Progenitor cell of endocrine pancreas (in vitro differentiated cells): Measurements from ENCODE around the gene LRTM2. TPM values are rescaled to one million over a fixed set of nuclear protein-coding genes. Genes with fewer than 3 reads are reported as not detected.

Experiments
- DNase-seq: peaks from one replicate; pipeline ENCODE4 v3.0.0; 2021; ENCODE audit warnings: low spot score; ENCODE audit not compliant: unreplicated experiment
- H3K27ac Mint-ChIP-seq: 2 replicates; pipeline ENCODE4 v1.8.0; 2021; ENCODE audit warnings: mild to moderate bottlenecking, moderate library complexity, mixed read lengths
- H3K27me3 Mint-ChIP-seq: 2 replicates; pipeline ENCODE4 v1.8.0; 2021; ENCODE audit warnings: mixed read lengths
- H3K36me3 Mint-ChIP-seq: 2 replicates; pipeline ENCODE4 v1.8.0; 2022; ENCODE audit warnings: mixed read lengths; ENCODE audit not compliant: insufficient read depth
- H3K4me1 Mint-ChIP-seq: 2 replicates; pipeline ENCODE4 v1.8.0; 2021; ENCODE audit warnings: low read depth, mixed read lengths
- H3K4me3 Mint-ChIP-seq: 2 replicates; pipeline ENCODE4 v1.8.0; 2021; ENCODE audit warnings: low read depth, mild to moderate bottlenecking, moderate library complexity, mixed read lengths
- H3K9me3 Mint-ChIP-seq: 2 replicates; pipeline ENCODE4 v1.8.0; 2021; ENCODE audit warnings: low read depth, mixed read lengths
- total RNA-seq: library from RNA; stranded (reverse); gene quantifications from 2 replicates; pipeline ENCODE4 v1.2.1, GENCODE V29; 2021
- TF ChIP-seq, protein P1 (sequence below): fragments of 200-600 bp; sonication (generic); IDR thresholded peaks from one replicate; pipeline ENCODE4 v1.5.0; 2021; ENCODE audit warnings: antibody characterized with exemption, mild to moderate bottlenecking; ENCODE audit not compliant: unreplicated experiment

LRTM2 gene
- total RNA-seq, 1 donor from 2014 or later, result 0.48 TPM

DNA sequence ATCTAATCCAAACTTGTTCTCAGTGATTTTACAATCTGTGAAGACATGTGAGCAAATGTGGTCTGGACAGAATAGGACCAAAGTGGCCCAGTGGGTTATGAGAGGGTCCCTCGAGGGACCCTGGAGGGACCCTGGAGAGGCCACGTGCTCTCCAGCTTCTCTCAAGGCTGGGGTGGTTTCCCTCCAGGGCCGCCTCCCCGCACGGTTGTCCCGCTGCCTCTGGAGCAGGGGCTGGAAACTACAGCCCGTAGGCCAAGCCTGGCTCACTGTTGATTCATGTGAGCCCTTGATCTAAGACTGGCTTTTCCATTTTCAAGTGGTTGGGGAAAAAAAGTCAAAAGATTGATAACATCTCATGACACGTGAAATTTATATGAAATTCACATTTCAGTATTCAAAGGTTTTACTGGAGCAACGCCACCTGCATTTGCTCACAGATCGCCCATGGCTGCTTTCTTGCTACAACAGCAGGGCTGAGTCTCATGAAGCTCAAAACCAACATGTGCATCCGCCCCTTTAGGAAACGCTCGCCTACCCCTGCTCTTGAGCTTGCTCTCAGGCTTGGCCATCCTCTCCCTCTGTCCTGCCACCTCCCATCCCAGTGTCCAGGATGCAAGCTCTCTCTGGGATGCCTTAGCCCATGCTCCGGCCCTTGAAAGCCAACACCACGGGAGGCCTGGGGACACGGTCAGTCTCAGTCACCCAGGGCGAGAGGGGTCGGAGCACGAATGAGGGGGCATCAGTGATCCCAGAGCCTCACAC is 12.1 kb upstream of the LRTM2 start:
- DNase-seq, result no peak
- H3K4me1 Mint-ChIP-seq, result no peaks in the 10 kb centered on the region
- H3K36me3 Mint-ChIP-seq, result no peaks in the 10 kb centered on the region
- H3K9me3 Mint-ChIP-seq, result no peaks in the 10 kb centered on the region
- peaks cover 3% of the 10 kb centered on the region for H3K27me3 Mint-ChIP-seq
- no peak overlapping the region for H3K27ac Mint-ChIP-seq
- TF ChIP-seq, protein P1, sequence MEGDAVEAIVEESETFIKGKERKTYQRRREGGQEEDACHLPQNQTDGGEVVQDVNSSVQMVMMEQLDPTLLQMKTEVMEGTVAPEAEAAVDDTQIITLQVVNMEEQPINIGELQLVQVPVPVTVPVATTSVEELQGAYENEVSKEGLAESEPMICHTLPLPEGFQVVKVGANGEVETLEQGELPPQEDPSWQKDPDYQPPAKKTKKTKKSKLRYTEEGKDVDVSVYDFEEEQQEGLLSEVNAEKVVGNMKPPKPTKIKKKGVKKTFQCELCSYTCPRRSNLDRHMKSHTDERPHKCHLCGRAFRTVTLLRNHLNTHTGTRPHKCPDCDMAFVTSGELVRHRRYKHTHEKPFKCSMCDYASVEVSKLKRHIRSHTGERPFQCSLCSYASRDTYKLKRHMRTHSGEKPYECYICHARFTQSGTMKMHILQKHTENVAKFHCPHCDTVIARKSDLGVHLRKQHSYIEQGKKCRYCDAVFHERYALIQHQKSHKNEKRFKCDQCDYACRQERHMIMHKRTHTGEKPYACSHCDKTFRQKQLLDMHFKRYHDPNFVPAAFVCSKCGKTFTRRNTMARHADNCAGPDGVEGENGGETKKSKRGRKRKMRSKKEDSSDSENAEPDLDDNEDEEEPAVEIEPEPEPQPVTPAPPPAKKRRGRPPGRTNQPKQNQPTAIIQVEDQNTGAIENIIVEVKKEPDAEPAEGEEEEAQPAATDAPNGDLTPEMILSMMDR, result no peak
- H3K4me3 Mint-ChIP-seq, result no peak overlapping the region

DNA sequence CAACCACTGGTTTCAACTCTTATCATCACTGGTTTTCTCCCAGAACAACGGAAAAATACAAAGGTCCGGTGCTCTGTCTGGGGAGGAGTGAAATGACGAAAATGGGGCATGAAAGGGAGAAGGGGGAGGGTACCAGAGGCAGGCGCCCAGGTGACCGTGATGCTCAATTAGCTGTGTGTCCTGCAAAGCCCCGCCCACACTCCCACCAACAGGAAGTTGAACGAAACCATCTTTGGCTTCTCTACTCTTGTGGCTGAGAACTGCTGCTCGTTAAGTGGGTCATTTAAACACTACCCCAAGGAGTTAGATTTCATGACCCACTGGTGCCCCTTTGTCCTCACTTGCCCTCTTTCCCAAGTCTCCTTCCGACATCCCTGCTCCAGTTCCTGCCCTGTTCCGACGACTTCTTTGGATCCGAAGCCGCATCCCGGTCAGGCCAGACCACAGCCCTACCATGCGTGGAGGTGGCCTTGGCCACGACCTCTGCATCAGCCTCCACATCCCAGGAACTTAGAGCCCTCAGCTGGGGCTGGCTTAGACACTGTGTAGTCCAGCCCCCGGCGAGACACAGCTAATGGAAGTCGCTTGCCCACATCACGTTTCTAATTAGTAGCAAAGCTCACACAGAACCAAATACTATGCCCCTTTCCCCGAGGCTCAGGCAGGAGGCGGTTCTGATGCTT is 11.4 kb upstream of the LRTM2 start:
- DNase-seq, result no peak
- Mint-ChIP-seq H3K27me3 (peaks cover 7% of the 10 kb centered on the region), H3K4me3 (no peak overlapping the region), H3K9me3 (no peaks in the 10 kb centered on the region), H3K27ac (no peak overlapping the region), H3K4me1 (no peaks in the 10 kb centered on the region), H3K36me3 (no peaks in the 10 kb centered on the region)
- TF ChIP-seq, protein P1, result no peak

DNA sequence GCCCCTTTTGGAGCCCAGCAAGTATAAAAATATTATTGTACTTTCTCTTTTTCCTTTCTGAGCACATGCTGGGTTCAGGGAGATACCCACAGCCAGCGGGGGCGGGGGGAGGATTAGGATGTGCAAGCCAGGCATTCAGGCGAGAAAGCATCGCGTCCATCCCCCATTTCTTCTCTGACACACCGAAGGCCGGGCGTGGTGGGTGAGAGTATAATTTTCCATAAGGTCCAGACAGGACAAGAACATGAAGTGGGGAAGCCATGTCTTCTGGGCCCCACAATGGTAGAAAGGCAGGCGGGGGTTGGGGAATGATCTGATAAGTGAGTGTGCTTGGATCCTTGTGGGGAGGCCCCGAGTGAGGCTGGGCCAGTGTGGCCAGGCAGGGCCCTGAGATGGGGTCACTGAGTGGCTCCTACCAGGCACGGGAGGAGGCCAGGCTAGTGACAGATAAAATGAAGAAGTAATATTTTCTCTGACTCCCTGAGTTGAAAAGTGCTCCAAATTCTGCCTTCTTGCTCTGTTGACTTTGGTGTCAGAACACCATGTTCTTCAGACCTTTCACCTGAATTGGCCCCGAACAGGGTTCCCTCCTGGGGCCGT is 10.7 kb upstream of the LRTM2 start:
- TF ChIP-seq, protein P1, result no peak
- Mint-ChIP-seq H3K36me3 (no peaks in the 10 kb centered on the region), H3K9me3 (no peaks in the 10 kb centered on the region)

DNA sequence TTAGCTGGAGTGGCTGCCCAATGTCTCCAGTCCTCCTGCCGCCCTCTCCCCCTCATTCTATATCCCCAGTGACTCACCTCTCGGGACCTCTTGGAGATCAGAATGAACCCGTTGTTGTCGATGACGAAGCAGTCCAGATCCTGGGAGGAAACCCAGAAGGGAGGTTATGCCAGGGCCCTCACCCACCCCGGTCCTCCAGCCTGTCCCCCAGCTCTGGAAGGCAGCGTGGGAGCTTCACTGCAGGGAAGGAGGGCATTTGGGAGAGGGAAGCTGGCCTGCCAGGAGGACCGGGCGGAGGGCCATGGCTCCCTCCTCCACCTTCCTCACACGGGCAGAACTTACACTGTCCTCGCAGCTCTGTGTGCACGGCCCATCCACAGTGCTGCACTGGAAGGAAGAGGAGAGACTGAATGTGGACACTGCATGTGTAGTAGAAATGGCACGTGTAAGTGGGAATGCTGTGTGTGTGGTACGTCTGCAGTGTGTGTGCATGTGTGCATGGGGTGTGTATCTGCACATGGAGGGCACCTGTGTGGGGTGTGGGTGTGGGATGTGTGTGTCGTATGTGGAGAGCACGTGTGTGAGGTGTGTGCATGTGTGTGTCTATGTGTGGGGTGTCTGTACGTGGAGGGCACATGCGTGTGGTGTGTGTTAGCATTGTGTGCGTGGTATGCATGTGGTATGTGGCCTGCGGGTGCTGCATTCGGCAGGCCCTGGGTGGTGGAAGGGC is 10.0 kb upstream of the LRTM2 start:
- Mint-ChIP-seq H3K36me3 (no peaks in the 10 kb centered on the region), H3K4me1 (no peaks in the 10 kb centered on the region), H3K9me3 (no peaks in the 10 kb centered on the region), H3K27me3 (peaks cover 17% of the 10 kb centered on the region), H3K4me3 (no peak overlapping the region), H3K27ac (no peak overlapping the region)
- no peak for DNase-seq
- TF ChIP-seq, protein P1, result no peak

More for the DNA sequence above, 10.7 kb upstream of the LRTM2 start:
- H3K27me3 Mint-ChIP-seq, result peaks cover 12% of the 10 kb centered on the region
- H3K4me1 Mint-ChIP-seq, result no peaks in the 10 kb centered on the region
- no peak overlapping the region for H3K27ac Mint-ChIP-seq
- no peak overlapping the region for H3K4me3 Mint-ChIP-seq
- DNase-seq, result no peak

DNA sequence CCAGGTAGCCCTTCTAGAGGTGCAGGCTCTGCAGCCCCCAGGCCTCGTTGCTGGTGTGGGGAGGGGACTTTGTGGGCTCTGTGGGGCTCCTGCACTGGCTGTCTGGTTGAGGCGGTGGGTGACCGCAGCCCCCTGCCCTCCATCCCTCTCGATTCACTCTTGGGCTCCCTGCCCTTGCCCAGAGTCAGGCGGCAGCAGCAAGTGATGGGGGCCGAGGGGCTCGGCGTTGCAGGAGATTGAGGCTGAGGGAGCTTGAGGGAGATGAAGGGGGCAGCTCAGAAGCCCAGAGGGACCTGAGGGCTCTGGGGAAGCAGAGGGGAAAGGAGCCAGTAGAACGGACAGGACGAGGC is 9.5 kb upstream of the LRTM2 start:
- no peaks in the 10 kb centered on the region for H3K9me3 Mint-ChIP-seq

More for the DNA sequence above, 9.5 kb upstream of the LRTM2 start:
- Mint-ChIP-seq H3K4me1 (peaks cover 2% of the 10 kb centered on the region), H3K27me3 (peaks cover 22% of the 10 kb centered on the region), H3K27ac (no peak overlapping the region), H3K36me3 (no peaks in the 10 kb centered on the region), H3K4me3 (no peak overlapping the region)
- TF ChIP-seq, protein P1, result no peak
- no peak for DNase-seq
